Measurements from ENCODE around the gene FARS2.

GRCh38 chr6:5728351-5729079 is 467.2 kb downstream of the FARS2 start:
- TF ChIP-seq CTCF (conservative IDR thresholded peaks at IDR 0.05; ENCODE audit: low read length) (no peak), EZH2phosphoT487 (IDR thresholded peaks at IDR 0.05; ENCODE audit: borderline replicate concordance, low read depth, low read length) (no peak)
